H1 (cell line): ENCODE measurements around the gene NDUFB10. TPM values are rescaled to one million over a fixed set of nuclear protein-coding genes. Genes with fewer than 3 reads are reported as not detected.

Source experiments
- CHD7 ChIP-seq: fragments of 300-600 bp; sonication (generic); IDR thresholded peaks from 2 replicates; pipeline ENCODE4 v1.7.1; 2012; ENCODE audit warnings: low read length, moderate library complexity, mild to moderate bottlenecking, inconsistent platforms; ENCODE audit not compliant: insufficient replicate concordance
- CTCF ChIP-seq, 3 experiments: IDR thresholded peaks; 1 replicate in 2 of 3; 2 replicates in 1 of 3; pipeline versions ENCODE4 v1.5.1 to v1.6.1; 2011; ENCODE audit warnings: low read length in 3 of 3, mild to moderate bottlenecking in 3 of 3, inconsistent platforms in 2 of 3, low read depth in 1 of 3, moderate library complexity in 1 of 3; ENCODE audit not compliant: insufficient read depth in 1 of 3; ENCODE audit errors: control extremely low read depth in 1 of 3
- RFX5 ChIP-seq: IDR thresholded peaks from 2 replicates; pipeline ENCODE4 v1.6.1; 2011; ENCODE audit warnings: low read depth, low read length, improper control_type of control experiment, borderline replicate concordance
- SIRT6 ChIP-seq: IDR thresholded peaks from one replicate; pipeline ENCODE4 v1.7.1; 2012; ENCODE audit warnings: low read length, inconsistent platforms
- TCF12 ChIP-seq: IDR thresholded peaks from 2 replicates; pipeline ENCODE4 v1.6.1; 2011; ENCODE audit warnings: low read depth, mild to moderate bottlenecking, low read length
- polyA plus RNA-seq, 7 experiments: library from polyadenylated mRNA; depleted of rRNA in 3 of 7; stranded (reverse) in 5 of 7; unstranded in 2 of 7; fragments of >200 nt in 5 of 7; fragments of 200-250 nt in 2 of 7; gene quantifications; 1 replicate in 5 of 7; 2 replicates in 1 of 7; 4 replicates in 1 of 7; pipeline versions ENCODE4 v1.2.1 to v1.2.3, GENCODE V29; 2011 to 2013; ENCODE audit warnings: missing spikeins in 2 of 7, mixed read lengths in 2 of 7
- total RNA-seq: library from RNA; stranded (reverse); fragmentation: NEBNext Ultra II Directional; extraction: Animal tissue kit (Norgen Biotek cat#: 25700); gene quantifications from 2 replicates; pipeline ENCODE4 v1.2.1, GENCODE V29; 2021

NDUFB10 gene
- total and polyA plus RNA-seq, 2 of the 8 experiments (the other 6 are each of a cell fraction or from before 2014, with no cell fraction given) = 183 to 194 TPM

- TF ChIP-seq CTCF (IDR thresholded peaks at IDR 0.05; ENCODE audit: control extremely low read depth in 1 of 3, insufficient read depth in 1 of 3, low read depth in 1 of 3, low read length in 3 of 3) = peak in 2 of 3 experiments; percentile 98 to 99; a peak in 3 of 4 replicates
- TF ChIP-seq SIRT6 = no peak
- TF ChIP-seq CHD7 = no peak
- no peak for TF ChIP-seq RFX5
- TF ChIP-seq TCF12 = 0 out of 2 replicates have a peak, but pooled peaks have one; percentile 83
Observed at GRCh38 chr16:2003827-2004641, 44.7 kb downstream of the NDUFB10 start (continued).
